ENCODE results near the gene RACK1.

RACK1 gene

DNA sequence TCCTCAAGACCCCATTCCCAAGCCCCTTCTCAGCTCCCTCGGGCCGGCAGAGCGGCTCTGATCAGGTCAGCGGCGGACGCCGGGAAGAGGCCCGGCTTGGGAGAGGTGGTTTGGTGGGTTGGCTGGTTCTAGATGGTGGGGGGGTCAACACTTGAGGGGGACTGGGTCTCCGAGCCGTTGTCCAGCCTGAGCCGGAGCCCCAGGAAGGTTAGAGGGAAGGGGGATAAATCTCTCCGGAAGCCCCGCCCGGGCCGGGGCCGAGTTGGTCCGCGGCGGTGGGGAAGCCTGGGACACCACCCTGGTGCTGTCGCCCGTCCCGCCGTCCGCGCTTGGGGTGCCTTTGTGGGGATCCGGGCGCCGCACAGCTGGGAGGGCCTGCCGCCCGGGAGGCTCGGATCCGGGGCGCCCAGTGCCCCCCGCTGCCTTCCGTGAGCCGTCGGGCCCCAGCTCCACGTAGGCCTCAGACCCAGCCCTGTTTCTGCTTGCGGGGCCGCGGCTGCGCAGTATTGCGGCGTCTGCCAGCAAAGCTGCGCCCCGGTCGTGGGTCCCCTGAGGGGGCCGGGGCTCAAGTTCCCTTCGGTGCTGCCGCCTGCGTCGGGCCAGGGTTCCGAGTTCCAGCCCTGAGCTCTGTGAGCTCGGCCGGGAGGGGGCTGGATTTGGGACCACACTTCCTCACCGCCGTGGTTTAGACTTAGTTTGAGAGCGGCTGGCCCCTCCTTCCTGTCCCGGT lies 17.8 kb upstream of the RACK1 start:
- peak overlapping the region; percentile 71 for H3K4me3 ChIP-seq (ENCODE audit: control insufficient read depth, low read depth, low read length)
- peak; percentile 59 for DNase-seq (ENCODE audit: low read depth)
- TF ChIP-seq CTCF (conservative IDR thresholded peaks at IDR 0.05; ENCODE audit: control insufficient read depth, insufficient read depth, low read depth, low read length) = no peak

- TF ChIP-seq CTCF (conservative IDR thresholded peaks at IDR 0.05; ENCODE audit: control insufficient read depth, insufficient read depth, low read depth, low read length) = no peak
- peak within 1 kb of the TSS; percentile 71 for H3K4me3 ChIP-seq (ENCODE audit: control insufficient read depth, low read depth, low read length)
- peak; percentile 88 for DNase-seq (ENCODE audit: low read depth)
These were observed 17.1 kb upstream of the RACK1 start, which contains the start of gene TRIM52 for GRCh38 chr5:181260720-181261319. TSS of gene TRIM52 (minus strand) at chr5:181261143. CDS start at chr5:181260813, 330 bp downstream.

DNA sequence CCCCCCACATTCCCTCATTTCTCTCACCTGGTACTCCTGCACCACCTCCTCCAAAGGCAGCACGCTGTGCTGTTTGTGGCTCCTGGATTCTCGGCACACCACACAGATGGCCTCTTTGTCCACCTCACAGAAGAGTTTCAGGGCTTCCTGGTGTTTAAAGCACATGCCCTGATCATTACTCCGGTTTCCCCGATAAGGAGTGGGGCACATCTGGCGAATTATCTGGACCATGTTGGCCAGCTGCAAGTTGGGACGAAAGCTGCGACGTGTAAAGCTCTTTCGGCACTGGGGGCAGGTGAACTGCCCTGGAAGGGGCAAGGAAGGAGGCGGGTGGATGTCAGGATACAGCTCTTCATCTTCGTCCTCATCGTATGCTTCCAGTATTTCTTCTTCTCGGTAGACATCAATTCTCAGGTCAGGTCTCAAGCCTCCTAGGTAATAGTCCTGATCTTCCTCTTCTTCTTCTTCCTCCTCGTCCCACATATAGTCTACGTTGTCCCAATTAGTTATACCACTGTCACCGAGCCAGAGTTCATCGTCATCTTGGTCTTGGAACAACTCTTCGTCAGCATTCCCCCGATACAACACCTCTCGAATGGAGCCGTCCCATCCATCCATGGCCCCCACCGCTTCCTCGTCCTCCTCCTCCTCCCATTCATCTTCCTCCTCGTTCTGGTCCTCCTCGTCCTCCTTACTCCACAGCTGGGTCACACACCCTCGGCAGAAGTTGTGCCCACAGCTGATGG lies 16.4 kb upstream of the RACK1 start:
- TF ChIP-seq CTCF (conservative IDR thresholded peaks at IDR 0.05; ENCODE audit: control insufficient read depth, insufficient read depth, low read depth, low read length) = no peak
- peak overlapping the region; percentile 71 for H3K4me3 ChIP-seq (ENCODE audit: control insufficient read depth, low read depth, low read length)
- DNase-seq (ENCODE audit: low read depth) = no peak

GRCh38 chr5:181259283-181259682 lies 15.6 kb upstream of the RACK1 start:
- no peak for DNase-seq (ENCODE audit: low read depth)
- TF ChIP-seq CTCF (conservative IDR thresholded peaks at IDR 0.05; ENCODE audit: control insufficient read depth, insufficient read depth, low read depth, low read length) = no peak
- peak overlapping the region; percentile 71 for H3K4me3 ChIP-seq (ENCODE audit: control insufficient read depth, low read depth, low read length)

DNA sequence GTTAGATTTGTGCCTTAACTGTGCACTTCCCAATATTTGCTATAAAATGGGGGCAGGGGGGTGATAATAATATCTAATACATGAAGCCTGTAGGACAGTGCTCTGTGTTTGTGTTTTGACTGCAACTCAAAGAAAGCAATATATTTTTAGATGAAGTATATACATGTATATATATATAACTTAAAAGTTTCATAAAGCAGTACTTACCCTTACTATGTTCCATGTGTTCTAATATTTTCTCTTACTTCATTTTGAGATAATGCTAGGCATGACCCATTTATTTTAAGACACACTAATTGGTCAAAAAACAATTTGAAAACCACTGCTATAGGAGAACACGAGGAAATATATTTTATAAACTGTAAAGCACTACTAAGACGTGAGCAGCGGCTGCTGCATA lies 14.9 kb upstream of the RACK1 start:
- TF ChIP-seq CTCF (conservative IDR thresholded peaks at IDR 0.05; ENCODE audit: control insufficient read depth, insufficient read depth, low read depth, low read length) = no peak
- peak overlapping the region; percentile 71 for H3K4me3 ChIP-seq (ENCODE audit: control insufficient read depth, low read depth, low read length)
- no peak for DNase-seq (ENCODE audit: low read depth)

DNA sequence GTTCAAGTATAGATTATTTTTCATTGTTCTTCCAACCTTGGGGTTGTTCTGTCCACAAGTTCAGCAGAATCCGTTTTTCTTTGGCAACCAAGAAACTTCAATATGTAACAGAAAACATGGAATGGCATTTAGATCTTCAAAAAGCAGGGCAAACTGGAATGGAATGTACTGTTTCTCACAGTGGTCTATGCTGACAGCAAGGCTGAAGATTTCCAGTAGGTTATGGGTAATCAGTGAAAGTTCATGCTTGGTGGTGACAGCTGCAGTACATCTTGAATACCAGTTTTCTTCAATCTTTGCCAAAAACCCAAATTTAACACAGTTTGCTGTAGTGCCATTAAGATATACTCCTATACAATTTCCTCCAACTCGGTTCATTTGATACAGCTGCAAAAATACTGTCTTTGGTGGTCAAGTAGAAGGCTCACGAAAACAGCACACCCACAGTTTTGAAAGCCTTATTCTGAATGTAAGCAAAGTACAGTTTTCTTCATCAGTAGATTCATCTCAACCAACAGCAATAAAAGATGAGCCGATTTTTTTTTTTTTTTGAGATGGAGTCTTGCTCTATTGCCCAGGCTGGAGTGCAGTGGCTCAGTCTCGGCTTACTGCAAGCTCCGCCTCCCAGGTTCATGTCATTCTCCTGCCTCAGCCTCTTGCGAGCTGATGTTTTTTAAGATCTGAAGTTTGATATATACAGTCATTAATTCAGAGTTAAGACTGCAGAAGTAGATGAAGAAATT lies 12.3 kb upstream of the RACK1 start:
- H3K4me3 ChIP-seq (ENCODE audit: control insufficient read depth, low read depth, low read length) = no peak overlapping the region

More for the DNA sequence above, 12.3 kb upstream of the RACK1 start:
- no peak for TF ChIP-seq CTCF (conservative IDR thresholded peaks at IDR 0.05; ENCODE audit: control insufficient read depth, insufficient read depth, low read depth, low read length)
- no peak for DNase-seq (ENCODE audit: low read depth)

Data from fibroblast of mammary gland (primary cell).